ENCODE data around the gene MINDY4.

MINDY4 gene

DNA sequence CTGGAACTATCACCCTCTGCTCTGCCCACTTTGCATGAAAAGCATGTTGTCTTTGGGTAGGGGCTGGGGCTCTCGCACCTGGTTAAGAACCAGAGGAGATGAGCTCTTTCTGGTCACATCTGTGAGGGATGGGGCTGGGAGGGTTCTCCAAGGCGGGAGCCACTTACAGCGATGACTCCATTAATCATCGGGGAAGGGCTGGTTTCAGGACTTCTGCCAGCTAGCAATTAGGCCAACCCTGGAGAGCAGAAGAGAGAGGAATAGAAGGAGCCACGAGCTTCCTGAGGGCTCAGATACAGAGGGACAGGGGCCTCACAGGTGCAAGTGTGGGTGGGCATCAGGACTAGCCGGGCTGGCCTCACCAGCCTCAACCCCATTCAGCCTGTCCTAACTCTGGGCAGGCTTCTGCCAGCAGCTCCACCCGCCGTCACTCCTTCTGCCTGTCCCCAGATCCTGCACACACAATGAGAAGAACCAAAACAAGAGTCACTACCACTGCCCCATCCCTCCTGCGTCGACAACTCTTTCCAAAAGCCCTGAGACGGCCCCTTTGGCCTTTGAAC, 148.9 kb downstream of the MINDY4 start:
- DNase-seq, result no peak

DNA sequence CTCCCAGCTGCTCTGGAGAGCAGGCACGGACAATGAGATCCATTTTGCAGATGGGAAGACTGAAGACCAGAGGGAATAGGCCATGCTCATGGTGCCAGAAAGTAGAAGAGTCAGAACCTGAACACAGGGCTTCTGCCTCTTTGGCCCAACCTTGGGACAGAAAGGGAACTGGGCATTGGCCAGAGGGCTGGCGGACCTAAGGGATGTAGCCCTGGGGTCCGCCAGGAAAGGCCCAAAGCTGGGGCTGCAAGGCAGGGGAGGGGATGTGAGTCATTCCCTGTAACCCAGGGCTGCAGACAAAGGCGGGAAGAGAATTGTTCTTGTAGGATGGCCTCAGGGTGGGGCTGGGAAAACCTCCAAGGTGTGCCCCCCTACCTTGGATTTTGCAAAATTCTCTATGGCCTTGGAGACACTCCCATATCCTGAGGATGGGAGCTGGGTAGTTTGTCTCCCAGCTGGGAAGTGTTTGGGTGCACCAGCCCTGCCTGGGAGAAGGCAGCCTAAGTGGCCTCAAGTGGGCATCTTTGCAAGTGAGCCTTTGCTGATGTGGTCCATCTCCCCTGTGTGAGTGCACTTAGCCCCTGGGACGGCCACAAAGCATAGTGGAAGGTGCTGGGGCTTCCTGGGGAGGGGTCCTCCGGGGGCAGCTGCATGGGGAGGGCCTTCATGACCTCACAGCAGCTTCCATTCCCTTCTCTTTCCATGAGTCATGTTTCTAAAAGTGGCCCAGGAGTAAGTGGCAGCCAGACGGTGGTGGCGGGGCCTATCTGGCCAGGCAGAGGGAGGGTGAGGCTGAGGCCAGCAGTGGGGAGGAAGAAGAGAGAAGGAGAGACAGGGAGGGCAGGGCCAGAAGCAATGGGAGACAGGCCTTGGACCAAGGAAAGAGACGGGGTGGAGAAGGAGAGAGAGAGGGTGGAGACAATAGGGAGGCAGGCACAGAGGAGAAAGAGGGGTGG, 149.6 kb downstream of the MINDY4 start:
- no peak for DNase-seq

DNA sequence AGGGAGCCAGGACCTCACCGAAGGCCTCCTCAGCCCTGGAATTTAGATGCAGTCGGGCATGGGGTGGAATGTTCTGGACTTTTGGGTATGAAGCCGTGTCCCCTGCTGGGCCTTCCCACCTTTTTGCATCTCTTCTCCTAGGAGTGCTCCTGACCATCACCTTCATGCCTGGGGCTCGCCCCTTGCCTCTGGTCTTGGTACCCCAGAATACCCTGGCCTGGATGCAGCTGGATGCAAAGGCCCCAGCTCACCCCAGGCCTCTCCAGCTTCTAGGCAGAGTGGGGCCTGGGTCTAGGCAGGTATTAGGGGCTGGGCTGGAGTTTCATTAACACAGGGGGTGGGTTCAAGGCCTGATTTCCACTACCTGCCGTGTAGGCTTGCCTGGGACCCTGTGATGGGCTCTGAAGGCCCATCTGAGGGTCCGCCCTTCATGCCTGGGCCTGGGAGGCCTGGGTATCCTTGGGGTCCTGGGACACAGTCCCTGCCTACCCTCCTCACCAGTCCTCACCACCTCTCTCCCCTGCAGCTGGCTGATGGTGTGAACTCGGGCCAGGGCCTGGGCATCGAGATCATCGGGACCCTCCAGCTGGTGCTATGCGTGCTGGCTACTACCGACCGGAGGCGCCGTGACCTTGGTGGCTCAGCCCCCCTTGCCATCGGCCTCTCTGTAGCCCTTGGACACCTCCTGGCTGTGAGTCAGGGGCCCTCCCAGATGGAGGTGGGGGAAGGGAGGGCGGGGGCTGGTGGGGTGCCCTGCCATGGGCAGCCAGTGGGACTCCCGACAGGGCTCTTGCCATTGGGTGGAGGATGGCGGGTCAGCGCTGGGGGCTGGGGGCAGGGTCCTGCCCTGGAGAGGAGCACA, 150.6 kb downstream of the MINDY4 start:
- DNase-seq, result no peak

DNA sequence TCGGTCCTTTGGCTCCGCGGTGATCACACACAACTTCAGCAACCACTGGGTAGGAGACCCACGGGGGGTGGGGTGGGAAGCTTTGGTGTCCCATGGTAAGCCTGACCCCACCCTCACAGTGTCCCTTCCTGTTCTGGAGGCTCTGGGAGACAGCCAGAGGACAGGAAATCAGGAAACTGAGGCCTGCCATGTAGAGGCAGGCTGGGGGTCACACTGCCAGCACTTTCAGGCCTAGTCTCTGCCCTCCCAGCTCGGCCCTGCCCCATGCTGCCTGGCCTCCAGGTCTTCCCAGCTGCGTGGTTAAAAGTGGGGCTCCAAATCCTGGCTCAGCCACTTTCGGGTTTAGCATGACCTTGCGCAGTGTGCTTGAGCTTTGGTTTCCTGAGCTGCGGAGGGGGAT, 151.4 kb downstream of the MINDY4 start:
- no peak for DNase-seq

DNA sequence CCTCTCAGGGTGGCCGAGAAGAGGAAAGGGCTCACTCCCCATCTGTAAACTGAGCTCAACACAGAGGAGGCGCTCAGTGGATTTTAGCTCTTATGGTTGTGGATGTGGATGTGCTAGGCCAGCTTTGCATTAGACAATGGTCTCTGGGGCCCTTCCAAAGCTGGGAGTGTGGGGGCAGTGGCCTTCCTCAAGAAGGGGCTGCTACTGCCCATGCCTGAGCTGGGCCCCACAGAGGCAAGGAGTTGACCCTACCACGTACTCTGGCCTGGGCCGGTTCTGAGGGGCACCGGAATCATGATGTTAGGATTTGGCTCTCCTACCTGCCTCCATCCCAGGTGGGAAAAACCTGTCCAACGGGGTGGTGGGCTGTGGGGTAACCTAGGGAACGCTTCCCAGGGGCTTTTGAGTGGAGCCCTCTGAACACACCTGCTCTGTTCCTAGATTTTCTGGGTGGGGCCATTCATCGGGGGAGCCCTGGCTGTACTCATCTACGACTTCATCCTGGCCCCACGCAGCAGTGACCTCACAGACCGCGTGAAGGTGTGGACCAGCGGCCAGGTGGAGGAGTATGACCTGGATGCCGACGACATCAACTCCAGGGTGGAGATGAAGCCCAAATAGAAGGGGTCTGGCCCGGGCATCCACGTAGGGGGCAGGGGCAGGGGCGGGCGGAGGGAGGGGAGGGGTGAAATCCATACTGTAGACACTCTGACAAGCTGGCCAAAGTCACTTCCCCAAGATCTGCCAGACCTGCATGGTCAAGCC, 152.0 kb downstream of the MINDY4 start:
- no peak for DNase-seq

DNA sequence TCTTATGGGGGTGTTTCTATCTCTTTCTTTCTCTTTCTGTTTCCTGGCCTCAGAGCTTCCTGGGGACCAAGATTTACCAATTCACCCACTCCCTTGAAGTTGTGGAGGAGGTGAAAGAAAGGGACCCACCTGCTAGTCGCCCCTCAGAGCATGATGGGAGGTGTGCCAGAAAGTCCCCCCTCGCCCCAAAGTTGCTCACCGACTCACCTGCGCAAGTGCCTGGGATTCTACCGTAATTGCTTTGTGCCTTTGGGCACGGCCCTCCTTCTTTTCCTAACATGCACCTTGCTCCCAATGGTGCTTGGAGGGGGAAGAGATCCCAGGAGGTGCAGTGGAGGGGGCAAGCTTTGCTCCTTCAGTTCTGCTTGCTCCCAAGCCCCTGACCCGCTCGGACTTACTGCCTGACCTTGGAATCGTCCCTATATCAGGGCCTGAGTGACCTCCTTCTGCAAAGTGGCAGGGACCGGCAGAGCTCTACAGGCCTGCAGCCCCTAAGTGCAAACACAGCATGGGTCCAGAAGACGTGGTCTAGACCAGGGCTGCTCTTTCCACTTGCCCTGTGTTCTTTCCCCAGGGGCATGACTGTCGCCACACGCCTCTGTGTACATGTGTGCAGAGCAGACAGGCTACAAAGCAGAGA, 152.7 kb downstream of the MINDY4 start:
- no peak for DNase-seq

DNA sequence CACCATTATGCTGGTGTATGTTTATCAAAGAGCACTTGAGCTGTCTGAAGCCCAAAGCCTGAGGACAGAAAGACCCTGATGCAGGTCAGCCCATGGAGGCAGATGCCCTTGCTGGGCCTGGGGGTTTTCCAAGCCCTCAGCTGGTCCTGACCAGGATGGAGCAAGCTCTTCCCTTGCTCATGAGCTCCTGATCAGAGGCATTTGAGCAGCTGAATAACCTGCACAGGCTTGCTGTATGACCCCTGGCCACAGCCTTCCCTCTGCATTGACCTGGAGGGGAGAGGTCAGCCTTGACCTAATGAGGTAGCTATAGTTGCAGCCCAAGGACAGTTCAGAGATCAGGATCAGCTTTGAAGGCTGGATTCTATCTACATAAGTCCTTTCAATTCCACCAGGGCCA, 153.4 kb downstream of the MINDY4 start:
- no peak for DNase-seq

DNA sequence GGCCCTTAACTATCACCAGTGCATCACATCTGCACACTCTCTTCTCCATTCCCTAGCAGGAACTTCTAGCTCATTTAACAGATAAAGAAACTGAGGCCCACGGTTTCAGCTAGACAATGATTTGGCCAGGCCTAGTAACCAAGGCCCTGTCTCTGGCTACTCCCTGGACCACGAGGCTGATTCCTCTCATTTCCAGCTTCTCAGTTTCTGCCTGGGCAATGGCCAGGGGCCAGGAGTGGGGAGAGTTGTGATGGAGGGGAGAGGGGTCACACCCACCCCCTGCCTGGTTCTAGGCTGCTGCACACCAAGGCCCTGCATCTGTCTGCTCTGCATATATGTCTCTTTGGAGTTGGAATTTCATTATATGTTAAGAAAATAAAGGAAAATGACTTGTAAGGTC, 153.9 kb downstream of the MINDY4 start:
- DNase-seq, result no peak

DNA sequence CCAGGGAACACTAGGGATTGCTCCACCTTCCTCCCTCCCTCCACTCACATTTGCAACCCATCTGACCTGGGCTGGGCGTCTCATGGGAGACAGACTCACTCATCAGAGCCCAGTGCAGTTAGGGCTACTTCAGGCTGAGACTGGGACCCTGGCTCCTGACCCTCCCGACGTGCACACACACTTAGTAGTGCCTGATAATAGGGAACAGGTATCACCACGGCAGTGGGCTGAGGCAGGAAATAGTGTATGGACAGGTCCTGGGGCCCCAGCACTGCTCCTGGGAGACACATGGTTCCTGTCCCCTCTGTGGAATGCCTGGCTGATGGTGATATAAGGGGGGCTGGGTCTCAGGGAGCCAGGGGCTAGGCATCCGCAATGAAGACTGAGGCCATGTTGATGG, 154.7 kb downstream of the MINDY4 start:
- no peak for DNase-seq

DNA sequence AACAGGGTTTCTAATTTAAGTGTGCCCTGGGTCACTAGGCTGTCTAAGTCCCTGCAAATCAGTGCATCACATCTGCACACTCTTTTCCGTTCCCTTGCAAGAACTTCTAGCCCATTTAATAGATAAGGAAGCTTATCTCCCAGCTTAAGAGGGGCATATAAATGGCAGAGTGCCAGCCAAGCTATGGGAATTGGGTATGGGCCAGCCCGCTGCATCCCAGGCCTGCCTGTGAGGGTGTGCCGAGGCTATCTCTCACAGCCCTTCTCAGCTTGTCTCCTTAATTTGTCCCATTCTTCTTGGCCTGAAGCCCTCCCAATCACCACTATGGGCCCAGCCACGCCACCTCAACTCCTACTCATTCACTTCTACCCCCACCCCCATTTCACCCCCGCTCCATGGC, 155.1 kb downstream of the MINDY4 start:
- DNase-seq, result no peak

DNA sequence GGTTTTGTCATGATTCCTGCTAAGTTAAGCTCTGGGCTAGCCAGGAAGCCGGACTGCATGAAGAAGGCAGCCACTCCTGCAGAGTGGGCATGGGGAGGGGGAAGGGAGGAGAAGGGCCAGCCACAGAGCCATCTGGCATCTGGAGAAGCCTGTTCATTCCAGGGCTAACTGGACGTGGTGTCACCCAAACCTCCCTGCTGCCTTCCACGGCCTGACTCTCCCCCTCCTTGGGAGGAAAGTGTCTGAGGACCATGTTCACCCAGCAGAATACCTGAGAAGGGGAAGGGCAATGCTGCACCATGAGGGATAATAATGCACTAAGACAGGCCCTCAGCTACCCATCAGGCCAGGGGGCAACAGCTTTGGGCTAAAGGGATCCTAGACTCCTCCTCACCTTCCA, 155.8 kb downstream of the MINDY4 start:
- DNase-seq, result no peak

DNA sequence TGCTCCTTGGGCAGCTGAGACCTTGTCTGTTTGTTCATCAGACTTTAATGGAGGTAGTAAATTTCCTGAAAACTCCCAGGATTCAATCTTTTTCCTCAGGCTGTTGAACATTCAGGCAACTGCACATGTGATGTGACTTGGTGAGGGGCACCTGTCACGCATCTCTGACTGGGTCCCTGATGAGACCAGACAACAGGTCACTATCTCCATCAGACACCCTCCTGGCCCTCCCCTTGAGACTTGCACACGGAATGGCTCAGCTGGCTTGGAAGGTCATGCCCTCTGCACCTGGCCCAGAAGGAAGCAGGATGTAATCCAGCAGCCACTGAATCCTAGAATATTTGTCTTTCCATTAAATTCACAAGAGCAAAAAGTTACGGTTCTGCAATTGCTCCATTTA, 156.3 kb downstream of the MINDY4 start:
- DNase-seq, result no peak

DNA sequence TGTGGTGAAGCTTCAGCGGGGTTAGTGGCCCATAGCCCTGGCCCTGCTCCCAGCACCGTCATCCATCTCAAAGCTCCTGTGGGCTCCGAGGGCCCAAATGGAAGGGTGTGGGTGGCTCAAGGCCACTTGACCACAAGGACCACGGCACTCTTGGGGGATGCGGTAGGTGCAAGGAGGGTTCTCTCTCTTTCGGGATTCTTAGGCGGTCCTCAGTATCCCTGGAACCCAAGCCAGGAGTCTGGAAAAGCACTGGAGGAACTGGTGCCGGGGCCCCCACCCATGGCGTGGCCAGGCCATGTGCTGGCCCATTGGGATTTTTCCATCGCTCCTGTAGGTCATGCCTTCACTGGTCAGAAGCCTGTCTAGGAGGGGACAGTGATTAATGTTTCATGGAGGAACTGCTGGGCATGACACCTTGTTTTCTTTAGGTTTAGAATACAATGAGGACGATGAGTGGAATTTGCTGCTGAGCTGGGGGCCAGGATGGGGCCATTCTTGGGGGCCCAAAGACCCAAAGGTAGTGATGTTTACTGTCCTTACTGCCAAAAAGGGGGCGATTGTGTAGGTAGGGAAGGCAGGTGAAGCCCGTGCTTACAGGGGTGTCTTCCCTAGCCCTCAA, 157.1 kb downstream of the MINDY4 start:
- DNase-seq, result no peak

DNA sequence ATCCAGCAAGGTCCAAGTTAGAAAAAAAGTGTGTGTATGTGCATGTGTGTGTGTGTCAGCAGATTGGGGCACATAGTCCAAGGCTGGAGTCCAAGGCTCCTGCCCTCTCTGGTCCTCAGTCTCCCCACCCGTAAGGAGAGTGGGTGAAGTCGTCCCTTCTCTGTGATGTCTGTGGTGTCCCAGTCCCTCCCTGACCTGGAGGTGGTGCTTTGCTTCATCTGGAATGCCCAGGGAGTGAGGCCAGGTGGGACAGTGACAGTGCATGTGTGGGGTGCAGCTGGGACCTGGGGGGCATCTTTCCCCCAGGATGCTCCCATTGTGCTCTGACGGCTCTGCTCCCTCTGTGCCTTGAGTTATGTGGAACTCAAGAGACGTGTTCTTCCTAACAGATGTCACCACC, 158.5 kb downstream of the MINDY4 start:
- no peak for DNase-seq

DNA sequence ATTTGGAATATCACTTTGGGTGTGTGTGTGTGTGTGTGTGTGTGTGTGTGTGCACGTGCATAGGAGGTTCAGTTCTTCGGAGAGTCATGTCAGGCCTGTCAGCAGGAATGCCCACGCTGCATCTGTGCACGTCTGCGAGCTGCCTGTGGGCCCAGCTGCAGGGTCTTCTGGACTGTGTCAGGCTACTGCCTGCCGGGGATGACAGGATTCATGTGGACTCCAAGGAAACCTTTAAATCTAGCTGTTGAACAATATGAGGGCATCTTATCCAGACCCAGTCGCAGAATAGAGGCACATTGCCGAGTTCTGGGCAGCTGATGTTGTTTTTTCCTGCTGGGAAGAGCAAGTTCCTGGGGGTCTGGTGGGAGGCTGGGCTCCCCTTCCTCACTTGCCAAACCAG, 159.4 kb downstream of the MINDY4 start:
- no peak for DNase-seq

DNA sequence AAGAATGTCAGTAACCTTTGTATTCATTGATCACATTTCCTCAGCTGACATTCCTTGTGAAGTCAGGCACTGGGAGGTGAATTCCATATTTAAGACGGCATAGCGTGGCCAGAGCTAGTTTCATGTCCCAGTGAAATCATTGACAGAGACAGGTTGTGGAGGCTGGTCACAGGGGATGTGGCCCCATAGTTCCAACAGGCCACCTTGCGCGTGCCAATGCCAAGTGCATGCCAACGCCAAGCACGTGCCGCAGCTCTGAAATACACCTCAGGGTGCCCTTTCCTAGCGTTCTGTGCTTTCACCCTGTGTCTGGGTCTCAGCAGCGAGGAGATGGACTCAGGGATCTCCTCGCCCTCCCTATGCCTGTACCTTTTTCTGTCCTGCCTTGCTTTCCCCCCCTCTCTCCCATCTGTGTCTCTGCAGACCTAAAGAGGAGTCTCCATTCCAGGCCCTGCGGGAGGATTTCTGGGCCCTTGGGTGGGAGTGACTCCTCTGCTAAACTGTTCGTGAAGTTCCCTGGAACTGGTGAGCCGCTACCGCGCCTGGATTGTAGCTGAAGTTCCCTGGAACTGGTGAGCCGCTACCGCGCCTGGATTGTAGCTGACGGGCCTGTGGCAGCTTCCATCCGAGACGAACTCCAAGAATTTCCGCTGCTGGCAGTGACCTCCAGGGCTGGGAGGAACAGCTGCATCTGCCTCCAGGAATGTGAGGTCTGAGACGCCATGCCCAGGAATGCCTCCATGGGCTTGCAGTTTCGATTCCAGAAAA, 160.1 kb downstream of the MINDY4 start:
- no peak for DNase-seq

DNA sequence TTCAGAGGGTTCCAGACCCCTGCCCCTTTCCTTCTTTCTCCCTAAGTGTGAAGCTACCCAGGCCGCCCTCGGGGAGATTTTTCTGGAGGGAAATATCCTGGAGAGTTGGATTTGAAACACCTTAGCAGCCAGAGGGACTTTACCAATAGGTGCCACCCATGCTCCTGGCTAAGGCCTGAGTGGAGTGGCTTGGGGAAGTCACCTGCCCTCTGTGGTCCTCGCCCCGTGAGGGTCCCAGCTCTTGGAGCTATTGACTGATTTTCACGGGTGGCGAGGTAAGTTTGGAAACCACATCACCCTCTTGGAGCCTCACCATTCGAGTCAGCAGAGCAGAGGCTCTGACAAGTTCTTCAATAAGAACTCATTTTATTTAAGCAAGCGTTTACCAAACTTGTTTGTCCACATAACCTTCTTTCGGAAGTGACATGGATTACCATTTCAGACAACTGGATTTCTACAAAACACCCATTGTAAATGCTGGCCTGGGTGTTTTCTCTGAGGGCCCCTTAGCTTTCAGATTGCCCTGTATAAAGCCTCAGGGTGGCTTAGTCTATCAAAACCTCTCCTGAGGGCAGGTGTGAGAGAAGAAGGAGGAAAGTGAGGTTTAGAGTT, 160.8 kb downstream of the MINDY4 start:
- DNase-seq, result no peak

DNA sequence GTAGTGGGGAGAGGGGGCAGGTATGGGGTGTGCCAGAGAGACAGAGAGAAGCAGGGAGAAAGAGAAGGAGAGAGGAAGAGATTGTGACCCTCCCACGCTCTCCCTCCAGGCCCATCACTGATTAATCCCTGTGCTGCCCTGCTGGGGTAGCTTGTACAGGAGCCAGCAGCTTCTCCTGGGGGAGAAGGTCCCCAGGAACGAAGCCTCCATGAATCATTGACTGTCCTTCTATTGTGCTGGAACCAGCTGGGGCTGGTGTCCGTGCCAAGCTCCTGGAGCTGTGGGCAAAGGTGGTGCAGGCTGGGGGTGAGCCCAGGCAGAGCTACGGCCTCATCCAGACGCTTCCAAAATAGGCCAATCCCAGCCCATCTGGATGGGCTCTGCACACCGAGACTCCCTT, 161.3 kb downstream of the MINDY4 start:
- DNase-seq, result no peak

DNA sequence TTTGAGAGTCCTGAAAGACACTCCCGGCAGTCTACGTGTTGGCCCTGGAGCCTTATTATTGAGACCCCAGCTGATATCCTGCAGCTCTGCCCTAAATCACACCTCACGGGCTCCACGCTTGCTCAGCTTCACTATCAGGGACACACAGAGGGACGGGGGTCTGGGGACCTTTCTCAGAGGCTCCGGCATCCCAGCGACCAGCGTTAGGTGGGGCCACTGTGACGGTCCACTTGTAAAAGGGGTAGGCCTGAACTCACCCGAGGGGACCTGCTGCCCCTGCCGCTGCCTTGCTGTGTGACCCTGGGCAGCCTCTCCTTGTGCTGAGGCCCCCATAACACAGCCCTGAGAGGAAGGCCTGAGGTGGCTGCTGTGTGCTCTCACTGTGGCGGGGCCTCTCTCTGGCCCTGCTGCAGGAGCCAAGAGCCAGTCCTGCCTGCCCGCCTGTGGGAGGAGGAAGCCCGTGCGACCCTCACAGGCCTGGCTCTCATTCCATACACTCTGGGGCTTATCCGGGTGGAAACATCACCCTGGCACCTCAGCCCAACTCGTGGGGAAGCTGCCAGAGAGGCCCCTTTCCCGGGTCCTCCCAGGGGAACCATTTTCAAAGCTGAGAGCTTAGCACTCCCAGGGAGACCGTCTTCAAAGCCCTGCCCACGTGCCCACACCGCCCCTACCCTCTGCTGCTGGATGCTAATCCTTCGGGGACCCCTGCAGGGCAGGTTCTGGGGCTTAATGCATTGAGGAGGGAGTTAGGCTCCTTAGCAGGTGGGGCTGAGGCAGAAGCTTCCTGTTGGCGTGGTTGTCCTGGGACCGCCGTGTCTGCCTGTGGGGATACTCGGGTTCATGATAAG, 162.1 kb downstream of the MINDY4 start:
- DNase-seq, result no peak

DNA sequence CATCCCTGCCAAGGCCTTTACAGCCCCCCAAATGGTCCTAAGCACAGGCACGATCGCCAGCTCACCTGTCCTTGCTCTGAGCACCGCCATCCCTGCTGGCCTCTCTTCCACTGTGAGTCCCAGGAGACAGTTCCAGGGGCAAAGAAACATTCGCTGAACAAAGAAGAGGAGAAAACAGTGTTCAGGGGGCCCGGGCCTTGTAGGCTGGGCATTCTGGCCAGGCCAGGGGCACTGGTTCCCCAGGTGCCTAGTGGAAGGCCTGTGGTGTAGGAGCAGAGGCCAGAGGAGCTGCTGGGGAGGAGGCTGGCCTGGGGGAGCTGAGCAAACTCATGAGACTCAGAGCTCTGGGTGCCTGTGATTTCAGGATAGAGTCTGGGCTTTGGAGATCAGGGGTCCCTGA, 163.0 kb downstream of the MINDY4 start:
- DNase-seq, result no peak
